ENCODE results near the gene CAMK1D. TPM values are rescaled to one million over a fixed set of nuclear protein-coding genes. Genes with fewer than 3 reads are reported as not detected.

CAMK1D gene
- polyA plus RNA-seq, 1 donor = 11.9 TPM

DNA sequence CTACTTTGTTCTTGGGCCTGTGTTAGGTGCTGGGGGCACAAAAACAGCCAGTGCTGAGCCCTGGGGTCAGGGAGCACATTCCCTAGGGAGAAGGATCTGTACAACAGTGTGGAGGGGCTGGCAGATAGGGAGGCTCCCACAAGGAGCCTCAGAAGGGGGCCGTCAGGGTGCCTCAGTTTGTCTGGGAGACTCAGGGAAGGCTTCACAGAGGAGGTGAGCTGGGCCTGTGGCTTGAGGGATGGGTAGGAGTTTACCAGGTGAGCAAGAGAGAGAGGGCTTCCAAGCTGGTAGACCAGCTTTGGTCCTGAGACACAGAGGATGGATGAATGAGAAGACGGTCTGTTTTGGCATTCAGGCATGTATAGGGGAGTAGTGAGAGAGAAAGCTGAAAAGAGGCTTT lies 52.1 kb downstream of the CAMK1D start:
- no peak for DNase-seq

DNA sequence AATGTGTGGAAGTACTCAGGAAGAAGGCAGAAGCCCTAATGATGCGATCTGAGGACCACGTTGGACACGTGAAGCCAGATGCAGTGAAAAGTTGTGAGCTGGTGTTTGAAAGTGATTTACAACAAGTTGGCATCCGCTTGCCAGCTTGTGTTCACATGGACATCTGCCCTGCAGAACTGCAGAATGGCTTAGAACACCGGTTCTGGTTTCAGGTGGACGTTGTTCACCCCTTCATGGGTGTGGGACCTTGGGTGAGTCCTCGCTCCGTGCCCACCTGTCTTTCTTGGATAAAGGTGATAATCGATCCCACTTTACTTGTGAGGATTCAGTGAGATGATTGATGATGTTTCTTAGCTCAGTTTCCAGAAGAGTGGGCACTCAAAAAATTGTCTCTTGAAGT lies 53.8 kb downstream of the CAMK1D start:
- DNase-seq = no peak

DNA sequence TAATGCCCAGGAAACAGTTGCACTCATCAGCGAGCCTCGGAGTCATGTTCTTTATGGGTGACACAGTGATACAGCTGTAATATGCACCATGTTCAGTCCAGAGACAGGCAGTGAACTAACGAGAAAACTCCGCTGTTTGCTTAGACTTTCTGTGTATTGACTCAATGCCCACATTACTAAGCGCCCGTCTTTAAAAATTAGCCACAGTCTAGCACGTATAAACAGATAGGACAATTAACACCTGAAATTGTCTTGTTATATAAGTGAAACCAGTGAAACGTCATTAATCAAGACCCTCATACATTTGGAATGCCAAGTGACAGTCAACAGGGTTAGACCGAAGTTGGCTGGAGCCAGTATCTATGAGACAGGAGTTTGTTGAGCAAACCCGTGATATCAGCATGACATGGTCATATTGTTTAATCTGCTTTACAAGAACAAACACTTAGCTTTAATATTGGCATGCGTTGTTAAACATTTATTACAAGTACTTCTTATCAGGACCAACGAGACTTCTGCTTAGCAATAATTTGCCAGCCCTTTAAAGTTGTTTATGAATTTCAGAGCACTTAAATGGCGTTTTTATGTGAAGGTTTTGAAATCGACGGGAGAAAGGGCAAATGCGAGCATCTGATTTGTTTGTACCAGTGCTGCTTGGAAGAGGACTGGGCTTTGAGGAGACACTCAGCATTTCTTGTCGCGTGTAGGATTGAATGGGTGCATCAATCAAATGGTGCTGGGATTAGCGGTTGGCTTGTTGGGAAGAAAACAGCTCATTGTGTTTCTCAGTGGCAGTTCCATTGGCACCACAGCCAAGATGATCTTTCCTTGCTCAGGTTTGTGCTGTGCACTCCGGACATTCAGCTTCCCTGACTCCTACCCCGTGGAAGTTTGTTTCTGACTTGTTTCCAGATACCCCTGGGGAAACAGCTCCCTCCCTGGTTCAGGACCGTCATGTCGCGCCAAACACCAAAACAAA lies 56.3 kb downstream of the CAMK1D start:
- DNase-seq = no peak

DNA sequence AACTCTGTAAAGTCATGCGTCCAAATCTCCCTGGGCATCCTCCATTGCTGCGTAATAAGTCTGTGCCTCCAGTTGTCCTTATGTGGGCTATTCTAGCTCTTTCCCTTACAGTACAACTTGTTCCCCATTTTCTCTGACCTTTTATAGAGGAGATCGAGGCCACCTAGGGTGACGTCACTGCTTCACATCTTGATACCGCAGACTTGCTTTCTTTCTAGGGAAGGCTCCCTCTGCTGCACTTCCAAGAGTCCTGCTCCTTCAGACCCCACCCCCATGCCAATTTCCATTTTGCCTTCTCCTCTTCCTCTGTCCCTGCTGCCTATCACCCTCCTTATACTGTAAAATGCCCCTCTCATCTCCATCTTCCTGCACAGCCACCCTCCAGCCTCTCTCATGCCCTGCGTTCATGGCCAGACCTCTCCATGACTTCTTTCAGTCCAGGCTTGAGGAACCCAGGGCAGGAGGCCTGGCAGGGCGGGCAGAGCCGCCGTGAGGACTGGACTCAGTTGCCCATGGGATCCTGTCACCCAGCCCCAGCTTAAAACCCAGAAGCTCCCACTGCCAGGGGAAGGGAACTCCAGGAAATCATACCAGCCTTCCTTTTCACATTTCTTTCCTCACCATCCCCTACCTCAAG lies 57.5 kb downstream of the CAMK1D start:
- no peak for DNase-seq

DNA sequence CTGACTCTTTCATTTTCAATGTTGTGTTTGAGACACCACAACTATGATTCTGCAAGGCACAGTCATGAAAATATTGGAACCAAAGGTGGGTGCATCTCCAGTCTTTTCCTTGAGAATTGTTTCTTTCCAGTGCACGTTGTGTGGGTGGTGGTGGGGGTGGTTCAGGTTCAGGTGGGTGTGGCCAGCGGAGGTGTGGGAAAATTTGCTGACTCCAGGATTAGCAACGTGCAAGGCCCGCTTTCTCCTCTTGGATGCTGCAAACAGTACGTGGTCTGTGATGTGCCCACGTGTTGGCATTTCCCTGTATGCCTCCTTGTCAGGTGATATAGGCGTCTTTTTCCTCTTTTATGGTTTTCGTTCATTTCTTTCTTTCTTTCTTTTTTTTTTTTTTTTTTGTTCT lies 59.1 kb downstream of the CAMK1D start:
- no peak for DNase-seq

DNA sequence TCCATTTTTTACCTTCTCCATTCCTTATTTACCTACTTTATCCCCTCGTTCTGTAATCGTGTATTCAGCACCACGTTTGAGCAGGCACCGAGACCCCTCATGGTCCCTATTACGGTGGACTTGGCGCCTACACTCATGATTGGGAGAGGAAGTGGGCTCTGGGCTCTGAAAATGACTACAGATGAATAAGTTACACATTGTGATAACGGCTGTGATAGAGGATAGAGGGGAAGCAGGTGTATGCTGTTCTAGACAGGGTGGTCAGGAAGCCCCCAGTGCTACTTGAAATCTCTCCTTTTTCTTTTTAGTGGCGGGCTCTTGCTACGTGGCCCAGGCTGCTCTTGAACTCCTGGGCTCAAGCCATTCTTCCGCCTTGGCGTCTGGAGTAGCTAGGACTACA lies 59.8 kb downstream of the CAMK1D start:
- DNase-seq = no peak

DNA sequence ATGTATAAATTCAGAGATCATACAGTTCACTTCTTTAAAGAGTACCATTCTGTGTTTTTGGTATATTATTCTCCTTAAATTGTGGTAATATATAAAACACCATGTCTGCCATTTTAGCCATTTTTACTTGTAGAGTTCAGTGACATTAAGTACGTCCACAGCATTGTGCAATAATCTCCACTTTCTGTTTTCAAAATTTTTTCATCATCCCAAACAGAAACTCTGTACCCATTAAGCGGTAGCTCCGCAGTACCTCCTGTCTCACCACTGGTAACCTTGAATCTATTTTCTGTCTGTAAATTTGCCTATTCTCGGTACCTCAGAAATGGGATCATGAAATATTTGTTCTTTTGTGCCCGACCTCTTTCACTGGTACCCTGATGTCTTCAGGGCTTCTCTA lies 60.3 kb downstream of the CAMK1D start:
- DNase-seq = no peak

DNA sequence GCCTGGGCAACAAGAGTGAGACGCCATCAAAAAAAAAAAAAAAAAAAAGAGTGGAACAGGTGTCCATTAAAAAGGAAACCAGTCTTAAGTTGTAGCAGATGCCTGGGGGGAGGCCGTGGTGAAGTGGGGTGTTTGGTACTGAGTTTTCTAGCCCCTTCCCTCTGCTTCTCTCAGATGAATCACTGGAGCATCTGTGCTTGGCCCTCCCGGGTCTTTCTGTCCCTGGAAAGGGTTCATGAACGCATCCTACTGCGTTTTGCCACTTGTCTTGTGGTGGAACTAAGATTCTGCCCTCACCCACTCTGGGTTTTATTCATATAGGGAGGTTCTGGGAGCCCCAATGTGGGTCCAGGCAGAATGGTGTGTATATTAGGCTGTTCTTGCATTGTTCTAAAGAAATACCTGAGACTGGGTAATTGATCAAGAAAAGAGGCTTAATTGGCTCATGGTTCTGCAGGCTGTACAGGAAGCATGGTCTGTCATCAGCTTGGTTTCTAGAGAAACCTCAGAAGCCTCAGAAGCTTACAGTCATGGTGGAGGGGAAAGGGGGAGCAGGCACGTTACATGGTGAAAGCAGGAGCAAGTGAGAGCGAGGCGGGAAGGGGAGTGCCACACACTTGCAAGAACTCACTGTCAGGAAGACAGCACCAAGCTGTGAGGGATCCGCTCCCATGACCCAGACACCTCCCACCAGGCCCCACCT lies 63.5 kb downstream of the CAMK1D start:
- no peak for DNase-seq

DNA sequence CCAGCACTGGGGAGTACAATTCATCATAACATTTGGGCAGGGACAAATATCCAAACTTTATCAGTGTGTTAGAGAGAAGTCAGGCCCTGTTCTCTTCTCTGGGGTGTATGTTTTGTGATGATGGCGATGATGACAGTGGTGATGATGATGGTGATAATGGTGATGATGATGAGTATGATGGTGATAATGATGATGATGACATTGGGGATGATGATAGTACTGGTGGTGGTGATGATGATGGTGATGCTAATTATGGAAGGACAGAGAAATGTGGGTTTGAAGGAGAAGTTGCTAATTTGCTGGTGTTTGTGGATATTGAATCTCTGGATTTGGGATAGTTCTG lies 64.0 kb downstream of the CAMK1D start:
- DNase-seq = no peak

DNA sequence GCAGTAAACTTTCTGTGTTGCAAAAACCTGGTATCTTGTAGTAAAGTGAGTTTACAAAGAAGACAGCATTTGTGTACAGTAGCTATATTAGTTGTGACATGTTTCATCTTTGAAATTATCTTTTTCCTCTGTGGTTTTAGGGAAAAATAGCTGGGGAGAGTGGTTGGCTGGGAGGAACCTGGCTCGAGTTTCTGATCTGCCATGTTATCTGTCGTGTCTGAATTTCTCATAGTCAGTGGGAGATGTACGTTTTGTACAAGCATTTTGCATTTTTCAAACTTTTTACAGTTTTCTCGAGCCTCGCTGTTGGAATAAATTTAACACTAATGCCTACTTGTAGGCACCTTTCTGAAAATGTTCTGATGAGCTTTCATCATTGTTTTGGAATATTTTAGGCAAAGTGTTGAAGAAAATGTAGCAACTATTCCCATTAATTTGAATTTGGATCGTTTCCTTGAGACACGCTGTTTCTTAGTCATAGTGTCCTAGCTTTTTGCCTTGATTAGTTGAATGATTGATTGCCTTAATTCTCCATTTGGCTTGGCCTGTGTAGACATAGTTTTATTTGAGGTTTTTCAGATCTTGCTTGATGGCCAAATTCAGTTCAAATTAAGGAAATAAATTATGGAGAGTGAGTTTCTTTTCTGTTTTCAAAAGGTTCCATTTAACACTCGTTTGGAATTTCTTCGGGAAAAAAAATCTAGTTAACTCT lies 65.1 kb downstream of the CAMK1D start:
- no peak for DNase-seq

DNA sequence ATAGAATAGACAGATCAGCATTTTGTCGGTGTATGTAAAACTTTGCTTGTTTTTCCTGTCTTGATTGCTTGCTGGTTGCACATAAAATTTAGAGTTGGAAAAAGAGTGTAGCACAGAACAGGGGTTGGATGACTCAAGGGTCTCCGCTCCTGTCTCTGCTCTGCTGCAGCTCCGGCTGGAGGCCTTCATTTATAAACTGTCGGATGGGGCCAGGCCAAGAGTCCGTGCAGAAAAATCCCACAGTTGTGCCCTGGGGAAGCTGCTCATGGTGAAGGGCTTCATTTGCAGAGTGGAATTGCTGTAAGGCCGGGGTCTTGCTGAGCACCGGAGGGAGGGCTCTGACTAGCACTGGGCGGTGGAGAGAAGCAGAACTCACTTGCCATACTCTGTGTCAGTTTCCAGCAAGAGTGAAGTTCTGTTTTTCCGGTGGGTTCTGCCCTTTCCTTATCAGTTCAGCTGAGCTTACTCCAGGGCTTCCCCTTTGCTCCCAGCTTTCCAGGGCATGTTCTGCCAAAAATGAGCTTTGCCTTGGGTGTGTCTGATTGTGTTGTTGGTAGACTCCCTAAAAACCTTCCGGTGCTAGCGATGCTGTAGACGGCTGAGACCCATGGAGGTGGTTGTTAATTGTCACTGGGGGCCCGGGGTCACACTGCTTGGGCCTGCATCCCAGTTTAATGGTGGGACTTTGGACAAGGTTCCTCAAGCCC lies 67.2 kb downstream of the CAMK1D start:
- no peak for DNase-seq

DNA sequence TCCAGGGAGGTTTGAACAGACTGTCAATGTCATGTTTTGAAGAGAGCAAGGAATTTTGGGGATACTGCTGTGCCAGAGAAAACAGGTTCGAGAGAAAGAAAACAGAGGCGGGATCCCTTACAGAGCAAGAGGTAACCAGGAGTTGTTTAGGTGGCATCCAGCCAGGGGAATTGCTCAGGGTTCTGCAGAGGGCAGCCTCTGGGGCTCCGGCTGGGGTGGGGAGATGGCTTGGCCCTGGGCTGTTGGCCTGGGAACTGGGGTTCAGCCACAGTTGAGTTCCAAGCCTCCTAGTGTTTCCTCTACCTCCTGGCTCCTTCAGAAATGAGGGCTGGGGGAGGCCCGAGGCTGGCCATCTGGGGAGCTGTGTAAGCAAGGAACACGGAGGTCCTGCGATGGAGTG lies 68.0 kb downstream of the CAMK1D start:
- no peak for DNase-seq

DNA sequence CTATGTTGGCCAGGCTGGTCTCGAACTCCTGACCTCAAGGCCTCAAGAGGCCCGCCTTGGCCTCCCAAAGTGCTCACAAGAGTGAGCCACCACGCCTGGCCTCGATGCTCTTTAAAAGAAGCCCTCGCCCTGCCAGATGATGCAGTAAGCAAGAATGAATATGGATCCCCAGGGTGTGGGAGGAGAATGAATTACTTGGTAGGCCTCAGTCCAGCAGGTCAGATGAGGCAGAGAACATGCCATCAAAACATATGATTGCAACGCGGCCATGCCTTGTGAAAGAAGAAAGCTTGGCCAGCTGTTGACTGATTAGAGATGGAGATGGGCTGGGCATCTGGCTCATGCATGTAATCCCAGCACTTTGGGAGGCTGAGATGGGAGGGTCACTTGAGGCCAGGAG lies 68.7 kb downstream of the CAMK1D start:
- DNase-seq = no peak

DNA sequence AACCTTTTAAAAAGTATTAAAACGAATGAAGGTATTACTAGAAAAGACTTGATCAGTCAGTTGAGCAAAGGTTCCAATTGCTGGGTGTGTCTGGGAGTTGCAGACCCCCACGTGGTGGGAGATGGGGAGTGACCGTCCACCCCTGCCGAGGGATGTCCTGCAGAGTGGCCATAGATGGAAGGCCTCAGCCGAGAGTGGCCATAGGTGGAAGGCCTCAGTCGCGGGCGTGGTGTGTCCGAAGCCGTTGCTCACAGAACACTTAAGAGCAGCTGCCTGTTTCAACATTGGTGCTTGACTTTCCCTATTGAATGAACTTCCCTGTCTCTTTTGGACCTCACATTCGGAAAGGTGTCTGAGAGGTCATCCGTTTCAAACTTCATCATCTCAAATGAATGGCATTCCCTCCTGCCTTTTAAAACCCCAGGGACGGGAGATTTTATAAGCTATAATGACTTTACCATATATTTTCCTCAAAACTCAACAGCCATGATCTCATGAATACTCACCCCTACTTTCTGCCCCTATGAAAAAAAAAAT lies 69.4 kb downstream of the CAMK1D start:
- no peak for DNase-seq

DNA sequence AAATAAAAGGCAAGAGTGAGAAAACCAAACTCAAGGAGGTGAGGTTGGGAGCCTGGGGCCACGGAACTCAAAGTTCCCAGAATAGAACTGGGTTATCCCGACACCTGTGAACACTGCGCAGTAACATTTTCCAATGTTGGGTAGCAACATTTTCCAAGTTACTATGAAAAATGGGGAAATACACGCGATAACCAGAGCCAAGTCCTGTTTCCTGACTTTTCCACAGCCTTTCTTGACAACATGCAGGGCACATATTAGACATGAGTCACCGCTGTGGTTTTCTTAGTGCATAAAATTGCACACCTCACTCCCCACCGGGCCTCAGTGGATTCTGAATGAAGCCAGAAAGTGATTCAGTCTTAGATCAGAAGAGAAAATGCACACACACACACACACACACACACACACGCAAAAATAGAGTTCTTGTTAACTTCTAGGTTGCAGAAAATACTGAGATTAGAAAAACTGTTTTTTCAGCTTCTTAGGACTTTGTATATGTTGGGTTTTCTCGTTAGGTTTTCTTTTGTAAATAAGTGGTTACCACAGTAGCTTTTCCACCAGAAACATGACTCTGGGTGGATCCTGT lies 70.0 kb downstream of the CAMK1D start:
- no peak for DNase-seq

DNA sequence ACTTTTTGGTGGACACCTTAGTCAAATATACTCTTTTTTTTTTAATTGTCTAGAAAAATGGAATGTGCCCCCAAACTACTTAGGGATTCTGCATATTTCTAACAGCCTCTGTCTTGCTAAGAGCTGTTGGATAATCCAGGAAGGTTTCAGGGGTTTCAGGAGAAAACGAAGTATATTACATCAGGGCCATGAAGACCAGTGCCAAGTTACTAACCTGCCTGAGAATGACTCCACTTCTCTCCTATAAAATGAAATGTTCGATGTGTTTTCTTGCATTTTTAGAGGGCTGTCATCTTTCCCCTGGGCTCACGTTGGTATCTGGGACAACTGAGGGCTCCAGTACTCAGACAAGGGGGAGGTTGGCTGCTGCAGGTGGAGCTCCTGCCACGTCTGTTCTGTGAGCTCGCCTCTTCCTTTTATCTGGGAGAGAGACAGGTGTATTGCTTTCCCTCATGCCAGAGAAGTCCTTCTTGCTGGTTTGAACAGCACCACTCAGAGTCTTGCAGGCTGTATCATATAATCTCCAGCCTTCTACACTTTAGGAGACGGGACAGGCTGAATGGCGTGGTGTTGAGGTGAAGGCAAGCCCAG lies 71.3 kb downstream of the CAMK1D start:
- no peak for DNase-seq

DNA sequence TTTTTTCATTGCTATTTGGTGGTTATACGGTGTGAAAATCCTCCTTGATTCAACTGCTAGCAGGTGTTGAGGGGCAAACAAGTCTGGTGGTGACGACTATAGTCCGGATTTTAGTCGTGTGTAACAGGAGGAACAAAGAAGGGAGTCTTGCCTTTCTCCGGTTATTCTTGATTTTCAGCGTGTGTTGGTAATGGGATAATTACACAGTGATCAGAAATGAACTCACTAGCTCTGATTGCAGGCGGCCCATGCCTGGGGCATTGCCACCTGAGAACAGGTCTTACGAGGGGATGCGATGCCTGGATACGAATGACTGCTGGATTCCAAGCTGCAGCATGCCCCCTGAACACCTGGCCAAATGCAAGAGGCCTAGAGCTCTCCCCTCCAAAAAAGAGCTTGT lies 72.8 kb downstream of the CAMK1D start:
- no peak for DNase-seq

DNA sequence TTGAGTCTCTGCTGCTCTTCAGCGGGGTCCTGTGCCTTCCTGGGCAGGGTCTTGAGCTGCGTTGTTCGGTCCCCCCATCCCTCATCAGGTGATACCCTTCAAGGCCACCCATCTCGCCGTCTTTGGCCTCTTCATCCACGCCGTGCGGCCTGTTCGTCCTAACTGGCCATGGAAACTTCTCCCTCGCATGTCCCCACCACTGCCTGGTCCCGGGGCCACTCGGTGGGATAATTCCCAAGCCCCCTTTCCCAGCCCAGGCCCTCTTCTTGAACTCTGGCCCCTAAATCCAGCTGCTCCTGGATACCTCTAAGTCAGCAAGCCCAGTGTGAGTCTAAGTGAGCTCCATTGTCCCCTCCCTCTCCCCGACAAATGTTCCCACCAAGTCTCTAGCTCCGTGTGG lies 74.5 kb downstream of the CAMK1D start:
- DNase-seq = no peak

DNA sequence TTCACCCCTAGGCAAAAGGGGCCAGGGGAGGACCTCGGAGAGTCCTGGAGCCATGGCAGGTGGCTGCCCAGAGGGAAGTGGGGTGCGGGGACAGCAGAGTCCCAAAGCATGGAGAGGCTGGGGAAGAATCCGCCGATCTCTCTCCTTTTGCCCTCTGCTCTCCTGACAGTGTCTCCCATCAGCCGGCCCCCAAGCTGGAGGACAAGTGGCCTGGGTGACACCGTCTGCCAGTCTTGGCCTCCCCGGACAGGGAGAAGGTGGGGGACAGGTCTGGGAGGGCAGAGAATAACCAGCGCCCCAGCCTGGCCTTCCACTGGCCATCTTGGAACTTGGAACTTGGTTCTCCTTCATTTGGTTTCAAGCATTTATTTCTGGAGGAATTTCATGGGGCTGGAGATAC lies 77.9 kb downstream of the CAMK1D start:
- DNase-seq = no peak

DNA sequence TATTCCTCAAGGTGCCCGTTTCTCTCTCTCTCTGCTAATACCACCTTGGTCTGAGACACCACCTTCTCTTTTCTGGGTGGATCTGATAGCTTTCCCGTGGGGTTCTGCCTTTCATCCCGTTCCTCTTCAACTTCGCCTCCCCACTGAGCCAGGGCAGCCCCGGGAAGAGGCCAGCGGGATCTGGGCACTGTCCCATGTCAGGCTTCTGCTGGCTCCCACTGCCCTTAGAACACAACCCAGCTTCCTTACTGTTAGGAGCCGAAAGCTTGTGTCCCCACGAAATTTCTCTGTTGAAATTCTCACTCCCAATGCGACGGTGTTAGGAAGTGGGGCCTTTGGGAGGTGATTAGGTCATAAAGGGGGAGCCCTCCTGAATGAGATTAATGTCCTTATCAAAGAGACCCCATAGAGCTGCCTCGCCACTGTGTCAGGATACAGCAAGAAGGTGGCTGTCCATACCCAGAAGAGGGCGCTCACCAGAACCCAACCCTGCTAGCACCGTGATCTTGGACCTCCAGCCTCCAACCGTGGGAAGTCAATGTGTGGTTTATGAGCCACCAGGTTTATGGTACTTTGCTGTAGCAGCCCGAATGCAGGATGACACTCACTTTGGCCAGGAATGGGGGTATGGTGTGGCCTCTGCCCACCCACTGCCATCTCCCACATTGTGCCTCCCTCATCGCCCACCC lies 79.2 kb downstream of the CAMK1D start:
- no peak for DNase-seq

All from left kidney (tissue), 2 donors.